GM12873 (cell line): ENCODE data around the gene TTC1.
A peak's percentile ranks its signal among the peaks of the same experiment; 100 is the strongest.

ENCODE experiments used
- TF ChIP-seq, protein P1 (sequence below): IDR thresholded peaks from 2 replicates; pipeline ENCODE4 v1.5.1; 2012; ENCODE audit warnings: low read depth, mild to moderate bottlenecking, moderate library complexity, low read length, control low read depth; ENCODE audit not compliant: insufficient read depth; ENCODE audit errors: missing control alignments

The TTC1 gene, protein sequence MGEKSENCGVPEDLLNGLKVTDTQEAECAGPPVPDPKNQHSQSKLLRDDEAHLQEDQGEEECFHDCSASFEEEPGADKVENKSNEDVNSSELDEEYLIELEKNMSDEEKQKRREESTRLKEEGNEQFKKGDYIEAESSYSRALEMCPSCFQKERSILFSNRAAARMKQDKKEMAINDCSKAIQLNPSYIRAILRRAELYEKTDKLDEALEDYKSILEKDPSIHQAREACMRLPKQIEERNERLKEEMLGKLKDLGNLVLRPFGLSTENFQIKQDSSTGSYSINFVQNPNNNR

DNA sequence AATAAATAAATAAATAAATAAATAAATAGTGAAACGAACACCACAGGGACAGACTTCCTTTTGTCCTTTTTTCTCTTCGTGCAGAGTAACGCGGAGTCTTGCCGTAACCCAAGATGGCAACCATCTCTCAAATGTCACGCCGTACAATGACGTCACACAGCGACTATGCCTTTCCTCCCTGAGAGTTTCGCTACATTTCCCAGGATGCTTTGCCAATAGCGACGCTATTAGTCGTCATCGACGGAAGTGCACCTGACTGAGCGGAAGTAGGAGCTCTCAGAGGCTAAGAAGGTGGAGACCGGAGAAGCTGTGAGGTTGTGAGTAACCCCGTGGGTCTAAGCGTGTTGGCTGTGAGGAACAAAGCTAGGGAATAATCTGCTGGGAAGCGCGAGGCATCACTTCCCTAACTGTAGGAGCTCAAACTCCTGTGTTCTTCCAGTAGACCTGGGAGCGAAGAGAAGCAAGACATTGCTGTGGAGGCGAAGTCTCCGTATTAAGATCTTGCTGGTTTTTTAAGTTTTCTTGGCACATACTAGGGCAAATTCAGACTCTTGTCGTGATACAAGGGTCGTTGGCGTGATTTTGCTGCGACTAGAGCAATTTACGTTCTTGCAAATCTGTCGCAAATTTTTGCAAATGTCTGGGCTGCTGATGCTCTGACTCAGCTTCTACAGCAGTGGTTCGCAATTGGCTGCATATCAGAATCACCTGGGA lies at the start of gene TTC1:
Gene TTC1, plus strand, starts transcription at position 263 of the 714 bp plus-strand sequence. CDS start 1,390 bp downstream, outside the sequence.
- TF ChIP-seq, protein P1, sequence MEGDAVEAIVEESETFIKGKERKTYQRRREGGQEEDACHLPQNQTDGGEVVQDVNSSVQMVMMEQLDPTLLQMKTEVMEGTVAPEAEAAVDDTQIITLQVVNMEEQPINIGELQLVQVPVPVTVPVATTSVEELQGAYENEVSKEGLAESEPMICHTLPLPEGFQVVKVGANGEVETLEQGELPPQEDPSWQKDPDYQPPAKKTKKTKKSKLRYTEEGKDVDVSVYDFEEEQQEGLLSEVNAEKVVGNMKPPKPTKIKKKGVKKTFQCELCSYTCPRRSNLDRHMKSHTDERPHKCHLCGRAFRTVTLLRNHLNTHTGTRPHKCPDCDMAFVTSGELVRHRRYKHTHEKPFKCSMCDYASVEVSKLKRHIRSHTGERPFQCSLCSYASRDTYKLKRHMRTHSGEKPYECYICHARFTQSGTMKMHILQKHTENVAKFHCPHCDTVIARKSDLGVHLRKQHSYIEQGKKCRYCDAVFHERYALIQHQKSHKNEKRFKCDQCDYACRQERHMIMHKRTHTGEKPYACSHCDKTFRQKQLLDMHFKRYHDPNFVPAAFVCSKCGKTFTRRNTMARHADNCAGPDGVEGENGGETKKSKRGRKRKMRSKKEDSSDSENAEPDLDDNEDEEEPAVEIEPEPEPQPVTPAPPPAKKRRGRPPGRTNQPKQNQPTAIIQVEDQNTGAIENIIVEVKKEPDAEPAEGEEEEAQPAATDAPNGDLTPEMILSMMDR = no peak

DNA sequence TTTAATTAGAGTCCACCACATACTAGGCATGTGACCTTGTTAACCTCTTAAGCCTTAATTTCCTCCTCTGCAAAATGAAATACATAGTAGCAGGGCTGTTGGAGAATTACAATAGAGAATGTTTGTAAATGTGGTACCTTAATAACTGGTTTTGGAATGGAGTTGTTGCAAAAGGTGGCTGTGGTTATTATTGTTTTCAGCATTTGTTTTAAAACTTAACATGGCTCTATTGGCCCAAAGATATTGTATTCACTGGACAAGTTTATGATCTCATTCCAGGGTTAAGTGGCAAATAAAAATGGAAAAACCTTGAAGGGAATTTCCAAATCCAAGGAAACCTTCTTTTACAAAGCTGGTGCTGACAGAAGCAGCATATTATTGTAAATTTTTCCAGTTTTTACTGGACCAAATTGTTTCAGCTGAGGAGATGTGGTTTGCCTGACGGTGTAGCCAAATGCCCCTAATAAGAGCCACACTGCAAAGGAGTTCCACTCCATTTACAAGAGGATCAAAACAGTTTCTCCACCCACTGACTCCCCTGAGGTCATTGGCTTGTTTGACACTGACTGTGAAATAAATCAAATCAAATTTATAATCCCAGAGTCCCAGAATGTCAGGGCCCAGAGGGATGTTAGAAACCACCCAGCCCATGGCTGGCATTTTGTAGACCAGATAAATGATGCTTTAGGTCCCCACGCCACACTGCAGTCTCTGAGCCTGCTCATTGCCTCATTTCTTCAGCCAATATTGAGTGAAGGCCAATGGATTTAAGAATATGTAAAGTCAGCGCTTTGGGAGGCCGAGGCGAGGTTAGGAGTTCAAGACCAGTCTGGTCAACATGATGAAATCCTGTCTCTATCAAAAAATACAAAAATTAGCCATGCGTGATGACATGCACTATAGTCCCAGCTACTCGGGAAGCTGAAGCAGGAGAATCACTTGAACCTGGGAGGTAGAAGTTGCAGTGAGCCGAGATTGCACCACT lies 47.5 kb upstream of the TTC1 start:
- TF ChIP-seq, protein P1 = no peak

DNA sequence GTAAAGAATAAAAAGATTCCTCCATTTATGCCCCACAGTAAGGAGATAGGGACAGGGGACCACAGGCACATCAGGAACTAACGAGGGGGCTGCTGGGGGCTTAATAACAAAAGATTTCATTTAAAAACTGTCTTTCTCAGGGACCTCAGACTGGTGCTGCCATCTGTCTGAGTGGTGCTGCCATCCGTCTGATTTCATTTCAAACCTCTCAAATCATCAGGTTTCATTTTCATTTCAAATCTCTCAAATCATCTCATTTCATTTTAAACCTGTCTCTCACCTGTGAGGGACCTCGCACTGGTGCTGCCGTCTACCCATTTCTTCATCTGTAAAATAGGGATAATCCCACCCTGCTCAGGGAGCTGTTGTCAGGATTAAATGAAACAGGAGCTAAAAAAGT lies 46.7 kb upstream of the TTC1 start:
- TF ChIP-seq, protein P1 = no peak

DNA sequence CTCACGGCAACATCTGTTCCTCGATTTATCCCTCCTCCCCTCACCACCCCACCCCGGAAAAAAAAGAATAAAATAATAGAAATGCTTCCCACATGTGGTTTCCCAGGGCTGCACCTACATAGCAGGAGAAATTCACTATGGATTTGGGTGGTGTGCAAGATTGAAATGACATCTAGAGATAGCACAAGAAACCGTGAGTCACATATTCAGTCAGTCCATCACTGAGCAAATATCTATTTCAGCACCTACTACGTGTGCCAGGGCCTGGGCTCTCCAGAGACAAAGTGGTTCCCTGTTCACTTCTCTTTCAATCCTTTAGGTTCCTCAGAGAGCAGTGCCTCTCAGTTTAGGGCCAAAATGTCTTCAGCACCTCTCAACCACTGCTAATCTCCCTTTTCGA lies 45.0 kb upstream of the TTC1 start:
- TF ChIP-seq, protein P1 = no peak

DNA sequence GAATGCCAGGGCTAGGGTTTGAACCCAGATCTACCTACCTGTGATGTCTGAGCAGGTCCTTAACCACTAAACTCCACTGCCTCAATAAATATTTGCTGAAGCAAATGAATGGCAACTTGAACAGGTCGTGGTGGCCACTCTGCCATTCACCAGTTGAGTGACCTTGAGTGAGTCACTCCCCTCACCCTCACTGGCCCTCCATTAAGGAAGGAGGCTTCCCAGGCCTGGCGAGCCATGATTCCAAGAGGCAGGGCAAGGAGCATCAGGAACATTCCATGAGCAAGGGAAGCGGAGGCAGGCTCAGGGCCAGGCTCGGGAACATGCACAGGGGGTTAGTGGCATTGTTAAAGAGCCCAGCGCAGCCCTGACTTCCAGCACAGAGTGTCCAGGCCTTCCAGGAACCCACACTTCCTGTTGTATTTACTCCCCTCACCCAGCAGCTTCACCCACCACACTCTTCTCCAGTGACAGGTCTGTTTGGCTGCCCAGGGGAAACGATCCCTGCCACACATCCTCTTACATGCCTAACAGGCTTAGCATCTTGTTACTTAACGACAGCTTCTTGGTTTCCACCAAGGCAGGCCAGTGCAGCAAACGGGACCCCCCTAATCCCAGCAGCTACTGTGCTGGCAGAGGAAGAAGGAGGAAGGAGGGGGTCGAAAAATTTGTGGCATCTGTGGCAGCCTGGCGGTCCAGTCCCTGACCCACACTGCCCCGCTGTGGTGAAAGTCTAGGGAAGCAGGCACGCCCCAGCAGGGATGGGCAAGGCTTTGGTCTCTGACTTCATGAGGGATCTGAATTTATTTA lies 43.7 kb upstream of the TTC1 start:
- TF ChIP-seq, protein P1 = peak; percentile 51

DNA sequence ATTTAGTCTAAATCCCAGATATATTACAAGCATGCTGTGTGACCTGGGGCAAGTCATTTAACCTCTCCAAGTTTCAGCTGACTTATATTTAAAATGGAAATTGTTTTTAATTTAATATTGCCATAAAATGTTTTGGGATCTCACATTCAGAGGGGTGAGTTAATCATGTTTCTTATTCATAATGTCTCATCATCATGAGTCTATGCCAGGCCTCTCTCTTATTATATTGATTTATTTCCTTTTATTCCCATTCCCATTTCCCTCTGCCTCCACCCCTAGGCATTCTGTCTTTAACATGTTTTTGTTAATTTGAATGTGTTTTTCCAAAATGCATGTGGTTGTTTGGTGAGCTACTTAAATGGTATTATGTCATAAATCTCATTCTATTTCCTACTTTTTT lies 39.0 kb upstream of the TTC1 start:
- TF ChIP-seq, protein P1 = no peak
